Natural killer cell (primary cell): ENCODE data around the gene NKD1. TPM values are rescaled to one million over a fixed set of nuclear protein-coding genes. Genes with fewer than 3 reads are reported as not detected.

Experiments used
- ATAC-seq, 3 donors: fragments of 150-1000 bp in 2 of 3; fragments of 200-7000 bp in 1 of 3; cut with Tn5 transposase; 1 replicate in 1 of 3; 2 replicates in 2 of 3; pipeline ENCODE4 v1.10.0; 2021; ENCODE audit warnings: mild to moderate bottlenecking in 2 of 3, moderate library complexity in 2 of 3
- DNase-seq, 2 donors: peaks; one replicate each; pipeline versions ENCODE4 v3.0.0 to v3.0.0-alpha.2; 2013 to 2021; ENCODE audit warnings: mixed read lengths in 1 of 2
- H3K27ac ChIP-seq: one replicate; pipeline ENCODE4 v1.5.1; 2013; ENCODE audit warnings: mild to moderate bottlenecking, low read length
- H3K27me3 ChIP-seq: one replicate; pipeline ENCODE4 v1.6.1; 2013; ENCODE audit warnings: low read length; ENCODE audit not compliant: control insufficient read depth, insufficient read depth
- H3K36me3 ChIP-seq: one replicate; pipeline ENCODE4 v1.6.1; 2013; ENCODE audit warnings: low read length; ENCODE audit not compliant: control insufficient read depth, insufficient read depth
- H3K4me1 ChIP-seq: one replicate; pipeline ENCODE4 v1.6.1; 2013; ENCODE audit warnings: low read length; ENCODE audit not compliant: control insufficient read depth, insufficient read depth
- H3K4me3 ChIP-seq: one replicate; pipeline ENCODE4 v1.5.1; 2013; ENCODE audit warnings: low read length
- H3K9me3 ChIP-seq: one replicate; pipeline ENCODE4 v1.6.1; 2013; ENCODE audit warnings: low read length; ENCODE audit not compliant: control insufficient read depth, insufficient read depth
- H3K27ac Mint-ChIP-seq, 2 donors: one replicate each; pipeline ENCODE4 v1.8.0; 2022; ENCODE audit warnings: mild to moderate bottlenecking in 2 of 2, mixed read lengths in 2 of 2, moderate library complexity in 1 of 2
- H3K27me3 Mint-ChIP-seq, 2 donors: one replicate each; pipeline ENCODE4 v1.8.0; 2022; ENCODE audit warnings: low read depth in 2 of 2, mixed read lengths in 2 of 2
- H3K36me3 Mint-ChIP-seq: one replicate; pipeline ENCODE4 v1.8.0; 2022; ENCODE audit warnings: mixed read lengths
- H3K4me1 Mint-ChIP-seq, 2 donors: one replicate each; pipeline ENCODE4 v1.8.0; 2022; ENCODE audit warnings: mixed read lengths in 2 of 2
- H3K4me3 Mint-ChIP-seq: one replicate; pipeline ENCODE4 v1.8.0; 2022; ENCODE audit warnings: mild to moderate bottlenecking, moderate library complexity, mixed read lengths
- H3K9me3 Mint-ChIP-seq, 2 donors: one replicate each; pipeline ENCODE4 v1.8.0; 2022; ENCODE audit warnings: mixed read lengths in 2 of 2
- WGBS: methylation state at CpG from one replicate; pipeline ENCODE4 v1.1.7; 2013; ENCODE audit warnings: missing lambda C conversion rate; ENCODE audit not compliant: insufficient coverage; 5-methylcytosine and 5-hydroxymethylcytosine counted together
- intact Hi-C: fragments of 100-400 bp; cut with micrococcal nuclease; formaldehyde crosslinking; loops from one replicate; pipeline ENCODE4 v1.14.2; 2022
- total RNA-seq, 4 donors: library from RNA; stranded (reverse); fragments of 120-200 nt in 1 of 4; gene quantifications; one replicate each; pipeline versions ENCODE4 v1.2.3 to v1.2.4, GENCODE V29; 2013 to 2022
- TF ChIP-seq, protein P1 (sequence below): fragments of 200-600 bp; IDR thresholded peaks from one replicate; pipeline ENCODE4 v1.8.0; 2022; ENCODE audit warnings: antibody characterized with exemption

NKD1 gene
- total RNA-seq, 3 donors from 2014 or later (not counting 1 experiment from before 2014, with no cell fraction given), result 0.75 to 1.5 (median 1.0) TPM

DNA sequence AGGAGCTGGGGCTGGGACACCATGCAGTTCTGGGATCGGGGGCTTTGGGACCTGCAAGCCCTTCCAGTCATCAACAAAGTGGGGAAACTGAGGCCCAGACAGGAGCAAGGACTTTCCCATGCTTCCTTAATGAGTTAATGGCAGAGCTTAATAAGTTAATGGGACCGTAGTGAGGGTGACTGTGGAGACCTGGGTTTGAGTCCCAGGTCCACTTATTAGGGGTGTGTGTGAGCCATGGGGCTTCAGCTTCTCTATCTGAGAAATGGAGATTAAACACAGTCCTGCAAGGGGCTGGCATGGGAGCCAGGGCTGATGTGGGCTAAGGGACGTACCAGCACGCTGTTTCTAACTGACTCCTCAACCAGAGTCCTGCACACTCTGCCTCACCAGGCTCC lies 41.7 kb upstream of the NKD1 start:
- Histone ChIP-seq H3K36me3 (no peaks in the 10 kb centered on the region), H3K27ac (no peak overlapping the region), H3K9me3 (no peaks in the 10 kb centered on the region), H3K4me1 (no peaks in the 10 kb centered on the region), H3K4me3 (no peak overlapping the region), H3K27me3 (no peaks in the 10 kb centered on the region)
- Mint-ChIP-seq H3K27ac (no peak overlapping the region), H3K4me3 (no peak overlapping the region), H3K27me3 (peaks cover 0 to 3% of the 10 kb centered on the region in 2 donors), H3K9me3 (no peaks in the 10 kb centered on the region), H3K36me3 (no peaks in the 10 kb centered on the region), H3K4me1 (peaks cover 0 to 5% of the 10 kb centered on the region in 2 donors)
- intact Hi-C loops, result loop anchor here (10.0 kb wide), 1 partner anchor 182 kb away; no protein-coding TSS in a partner anchor
- TF ChIP-seq, protein P1, sequence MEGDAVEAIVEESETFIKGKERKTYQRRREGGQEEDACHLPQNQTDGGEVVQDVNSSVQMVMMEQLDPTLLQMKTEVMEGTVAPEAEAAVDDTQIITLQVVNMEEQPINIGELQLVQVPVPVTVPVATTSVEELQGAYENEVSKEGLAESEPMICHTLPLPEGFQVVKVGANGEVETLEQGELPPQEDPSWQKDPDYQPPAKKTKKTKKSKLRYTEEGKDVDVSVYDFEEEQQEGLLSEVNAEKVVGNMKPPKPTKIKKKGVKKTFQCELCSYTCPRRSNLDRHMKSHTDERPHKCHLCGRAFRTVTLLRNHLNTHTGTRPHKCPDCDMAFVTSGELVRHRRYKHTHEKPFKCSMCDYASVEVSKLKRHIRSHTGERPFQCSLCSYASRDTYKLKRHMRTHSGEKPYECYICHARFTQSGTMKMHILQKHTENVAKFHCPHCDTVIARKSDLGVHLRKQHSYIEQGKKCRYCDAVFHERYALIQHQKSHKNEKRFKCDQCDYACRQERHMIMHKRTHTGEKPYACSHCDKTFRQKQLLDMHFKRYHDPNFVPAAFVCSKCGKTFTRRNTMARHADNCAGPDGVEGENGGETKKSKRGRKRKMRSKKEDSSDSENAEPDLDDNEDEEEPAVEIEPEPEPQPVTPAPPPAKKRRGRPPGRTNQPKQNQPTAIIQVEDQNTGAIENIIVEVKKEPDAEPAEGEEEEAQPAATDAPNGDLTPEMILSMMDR, result no peak
- ATAC-seq, result no peak
- 84% methylated on average over 4 of the region's 4 CpGs for WGBS
- no peak for DNase-seq

DNA sequence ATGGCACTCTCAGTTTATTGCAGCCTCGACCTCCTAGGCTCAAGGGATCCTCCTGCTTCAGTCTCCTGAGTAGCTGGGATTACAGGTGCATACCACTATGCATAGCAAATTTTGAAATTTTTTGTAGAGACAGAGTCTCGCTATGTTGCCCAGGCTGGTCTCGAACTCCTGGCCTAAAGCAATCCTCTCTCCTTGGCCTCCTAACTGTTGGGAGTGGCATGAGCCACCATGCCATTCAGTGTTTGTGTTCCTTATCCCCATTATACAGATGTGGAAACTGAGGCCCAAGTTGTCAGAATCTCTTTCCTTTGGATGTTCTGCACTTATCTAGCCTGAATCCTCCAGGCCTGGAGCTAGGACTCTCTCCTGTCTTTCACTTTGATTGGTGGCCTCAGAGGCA lies 40.8 kb upstream of the NKD1 start:
- Histone ChIP-seq H3K4me1 (no peaks in the 10 kb centered on the region), H3K27ac (no peak overlapping the region), H3K4me3 (no peak overlapping the region), H3K9me3 (no peaks in the 10 kb centered on the region), H3K36me3 (no peaks in the 10 kb centered on the region), H3K27me3 (no peaks in the 10 kb centered on the region)
- H3K27ac Mint-ChIP-seq, result no peak overlapping the region
- TF ChIP-seq, protein P1, result no peak
- whole genome bisulfite sequencing, result 67% methylated on average over 3 of the region's 3 CpGs
- H3K9me3 Mint-ChIP-seq, result no peaks in the 10 kb centered on the region
- H3K4me3 Mint-ChIP-seq, result no peak overlapping the region
- peaks cover 0 to 3% of the 10 kb centered on the region in 2 donors for H3K27me3 Mint-ChIP-seq
- no peak for ATAC-seq
- no peaks in the 10 kb centered on the region for H3K36me3 Mint-ChIP-seq
- peaks cover 0 to 5% of the 10 kb centered on the region in 2 donors for H3K4me1 Mint-ChIP-seq
- intact Hi-C loops, result loop anchor here (10.0 kb wide), 1 partner anchor 183 kb away; no protein-coding TSS in a partner anchor
- DNase-seq, result no peak

DNA sequence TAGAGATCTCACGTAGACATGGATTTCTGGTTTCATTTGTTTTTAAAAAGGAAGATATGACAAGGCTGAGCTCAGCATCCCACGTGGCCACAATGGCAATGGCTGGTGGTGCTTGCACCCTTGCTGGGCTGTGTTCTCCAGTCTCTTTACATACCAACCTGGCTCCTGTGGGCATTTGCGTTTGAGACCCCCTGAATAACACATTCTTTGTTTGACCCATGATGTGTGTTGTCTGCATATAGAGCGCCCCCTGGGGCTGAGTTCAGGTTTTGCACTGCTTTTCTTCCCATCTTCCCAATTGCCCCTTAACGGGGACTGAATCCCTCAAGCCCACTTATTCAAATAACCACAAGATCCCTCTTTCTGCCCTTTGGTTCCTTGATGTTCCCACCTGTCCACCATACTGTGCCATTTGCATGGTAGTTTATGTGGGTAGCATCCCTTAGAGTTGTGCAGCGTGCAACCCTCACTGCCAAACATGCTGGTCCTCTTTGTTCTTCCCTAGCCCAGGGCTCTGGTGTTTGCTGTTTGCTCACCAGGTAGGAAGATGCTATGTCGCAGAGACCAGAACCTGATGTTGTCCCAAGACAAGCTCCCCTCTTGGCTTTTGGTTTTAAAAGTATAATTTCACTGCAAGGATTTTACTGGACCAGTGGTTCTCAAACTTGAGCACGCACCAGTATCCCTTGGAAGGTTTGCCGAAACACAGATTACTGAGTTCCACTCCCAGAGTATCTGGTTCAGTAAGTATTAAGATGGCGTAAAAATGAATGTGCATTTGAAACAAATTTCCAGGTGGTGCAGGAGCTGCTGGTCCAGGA lies 38.5 kb upstream of the NKD1 start:
- TF ChIP-seq, protein P1, result peak; percentile 80
- Histone ChIP-seq H3K4me1 (no peaks in the 10 kb centered on the region), H3K36me3 (no peaks in the 10 kb centered on the region), H3K27me3 (no peaks in the 10 kb centered on the region), H3K27ac (no peak overlapping the region), H3K9me3 (no peaks in the 10 kb centered on the region), H3K4me3 (no peak overlapping the region)
- Mint-ChIP-seq H3K27ac (no peak overlapping the region), H3K36me3 (no peaks in the 10 kb centered on the region), H3K27me3 (no peaks in the 10 kb centered on the region), H3K4me3 (no peak overlapping the region), H3K9me3 (no peaks in the 10 kb centered on the region), H3K4me1 (peaks cover 0 to 5% of the 10 kb centered on the region in 2 donors)
- 63% methylated on average over 10 of the region's 10 CpGs for WGBS
- DNase-seq (peak; percentile 38 to 60), ATAC-seq (peak in 1 of 3 donors; percentile 44)
- intact Hi-C loops, result loop anchor here (10.0 kb wide), 1 partner anchor 185 kb away; no protein-coding TSS in a partner anchor
